ENCODE data around the gene DAPP1.

GRCh38 chr4:99832321-99832720, 15.7 kb downstream of the DAPP1 start:
- TF ChIP-seq, protein P1, sequence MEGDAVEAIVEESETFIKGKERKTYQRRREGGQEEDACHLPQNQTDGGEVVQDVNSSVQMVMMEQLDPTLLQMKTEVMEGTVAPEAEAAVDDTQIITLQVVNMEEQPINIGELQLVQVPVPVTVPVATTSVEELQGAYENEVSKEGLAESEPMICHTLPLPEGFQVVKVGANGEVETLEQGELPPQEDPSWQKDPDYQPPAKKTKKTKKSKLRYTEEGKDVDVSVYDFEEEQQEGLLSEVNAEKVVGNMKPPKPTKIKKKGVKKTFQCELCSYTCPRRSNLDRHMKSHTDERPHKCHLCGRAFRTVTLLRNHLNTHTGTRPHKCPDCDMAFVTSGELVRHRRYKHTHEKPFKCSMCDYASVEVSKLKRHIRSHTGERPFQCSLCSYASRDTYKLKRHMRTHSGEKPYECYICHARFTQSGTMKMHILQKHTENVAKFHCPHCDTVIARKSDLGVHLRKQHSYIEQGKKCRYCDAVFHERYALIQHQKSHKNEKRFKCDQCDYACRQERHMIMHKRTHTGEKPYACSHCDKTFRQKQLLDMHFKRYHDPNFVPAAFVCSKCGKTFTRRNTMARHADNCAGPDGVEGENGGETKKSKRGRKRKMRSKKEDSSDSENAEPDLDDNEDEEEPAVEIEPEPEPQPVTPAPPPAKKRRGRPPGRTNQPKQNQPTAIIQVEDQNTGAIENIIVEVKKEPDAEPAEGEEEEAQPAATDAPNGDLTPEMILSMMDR (IDR thresholded peaks at IDR 0.05; ENCODE audit: extremely low read depth in 1 of 2, insufficient read depth in 1 of 2, low read depth in 1 of 2, low read length in 2 of 2) = no peak
- no peak for TF ChIP-seq POLR2A (IDR thresholded peaks at IDR 0.05; ENCODE audit: low read depth, low read length)
- TF ChIP-seq MYC (IDR thresholded peaks at IDR 0.05; ENCODE audit: low read depth, low read length) = no peak
- no peak for TF ChIP-seq FOS (IDR thresholded peaks at IDR 0.05; ENCODE audit: borderline replicate concordance, insufficient read depth, low read length)
- TF ChIP-seq EZH2 (IDR thresholded peaks at IDR 0.05; ENCODE audit: borderline replicate concordance, low read depth, low read length, severe bottlenecking) = no peak
- no peak for TF ChIP-seq POLR2AphosphoS5 (IDR thresholded peaks at IDR 0.05; ENCODE audit: insufficient read depth, low read depth, low read length)
- TF ChIP-seq, protein P2, sequence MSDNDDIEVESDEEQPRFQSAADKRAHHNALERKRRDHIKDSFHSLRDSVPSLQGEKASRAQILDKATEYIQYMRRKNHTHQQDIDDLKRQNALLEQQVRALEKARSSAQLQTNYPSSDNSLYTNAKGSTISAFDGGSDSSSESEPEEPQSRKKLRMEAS (IDR thresholded peaks at IDR 0.05; ENCODE audit: insufficient read depth, insufficient read length) = no peak
- TF ChIP-seq JUN (IDR thresholded peaks at IDR 0.05; ENCODE audit: borderline replicate concordance, insufficient read depth, insufficient read length, low read depth) = no peak
- TF ChIP-seq GATA2 (IDR thresholded peaks at IDR 0.05; ENCODE audit: insufficient read depth, insufficient read length, low read depth, low read length) = no peak
